Mesenchymal stem cell (in vitro differentiated cells and primary cell): ENCODE data around the gene RNU6-9.

Source experiments
- DNase-seq: peaks from one replicate; pipeline ENCODE4 v3.0.0-alpha.2; 2013
- H2AFZ ChIP-seq: one replicate; pipeline ENCODE4 v1.6.1; 2013; ENCODE audit warnings: low read depth, mild to moderate bottlenecking, control low read depth, inconsistent platforms, low read length, moderate library complexity
- H2AK5ac ChIP-seq: 2 replicates; pipeline ENCODE4 v1.6.1; 2013; ENCODE audit warnings: low read length, moderate library complexity, mild to moderate bottlenecking, inconsistent platforms; ENCODE audit not compliant: severe bottlenecking
- H2BK120ac ChIP-seq: one replicate; pipeline ENCODE4 v1.6.1; 2013; ENCODE audit warnings: low read depth, mild to moderate bottlenecking, inconsistent platforms, low read length, moderate library complexity
- H2BK12ac ChIP-seq, 2 experiments: one replicate each; pipeline ENCODE4 v1.6.1; 2013; ENCODE audit warnings: inconsistent platforms in 2 of 2, low read length in 2 of 2, mild to moderate bottlenecking in 2 of 2, moderate library complexity in 2 of 2, control low read depth in 1 of 2
- H2BK15ac ChIP-seq: one replicate; pipeline ENCODE4 v1.6.1; 2013; ENCODE audit warnings: mild to moderate bottlenecking, low read depth, inconsistent platforms; ENCODE audit not compliant: poor library complexity, severe bottlenecking
- H2BK5ac ChIP-seq: 2 replicates; pipeline ENCODE4 v1.6.1; 2013; ENCODE audit warnings: low read depth, mild to moderate bottlenecking, low read length, control low read depth, inconsistent platforms; ENCODE audit not compliant: poor library complexity, severe bottlenecking
- H3K14ac ChIP-seq, 2 experiments: one replicate each; pipeline ENCODE4 v1.6.1; 2013; ENCODE audit warnings: inconsistent platforms in 2 of 2, low read length in 2 of 2, control low read depth in 1 of 2, mild to moderate bottlenecking in 1 of 2, moderate library complexity in 1 of 2
- H3K18ac ChIP-seq, 2 experiments: one replicate each; pipeline ENCODE4 v1.6.1; 2013; ENCODE audit warnings: inconsistent platforms in 2 of 2, low read length in 2 of 2, control low read depth in 1 of 2, low read depth in 1 of 2, mild to moderate bottlenecking in 1 of 2
- H3K23ac ChIP-seq, 2 experiments: one replicate each; pipeline ENCODE4 v1.6.1; 2013; ENCODE audit warnings: inconsistent platforms in 2 of 2, low read length in 2 of 2, mild to moderate bottlenecking in 2 of 2, moderate library complexity in 2 of 2, control low read depth in 1 of 2
- H3K27ac ChIP-seq: 2 replicates; pipeline ENCODE4 v1.5.1; 2013; ENCODE audit warnings: mild to moderate bottlenecking, moderate library complexity, low read length, control low read depth, inconsistent platforms; ENCODE audit not compliant: poor library complexity, severe bottlenecking
- H3K27me3 ChIP-seq, 2 experiments: 2 replicates each; pipeline versions ENCODE4 v1.6.1 to v1.7.0; 2013; ENCODE audit warnings: low read length in 2 of 2, mild to moderate bottlenecking in 2 of 2, moderate library complexity in 2 of 2, control low read depth in 1 of 2, inconsistent platforms in 1 of 2; ENCODE audit not compliant: control insufficient read depth in 1 of 2, insufficient read depth in 1 of 2
- H3K36me3 ChIP-seq, 2 experiments: 2 replicates each; pipeline versions ENCODE4 v1.6.1 to v1.7.0; 2013; ENCODE audit warnings: low read length in 2 of 2, control low read depth in 1 of 2, inconsistent platforms in 1 of 2, low read depth in 1 of 2, mild to moderate bottlenecking in 1 of 2; ENCODE audit not compliant: insufficient read depth in 2 of 2, control insufficient read depth in 1 of 2
- H3K4ac ChIP-seq, 2 experiments: one replicate each; pipeline ENCODE4 v1.6.1; 2013; ENCODE audit warnings: inconsistent platforms in 2 of 2, low read length in 2 of 2, mild to moderate bottlenecking in 2 of 2, moderate library complexity in 2 of 2, control low read depth in 1 of 2, low read depth in 1 of 2
- H3K4me1 ChIP-seq: 2 replicates; pipeline ENCODE4 v1.6.1; 2013; ENCODE audit warnings: low read depth, low read length, control low read depth; ENCODE audit not compliant: control insufficient read depth, insufficient read depth
- H3K4me2 ChIP-seq: 2 replicates; pipeline ENCODE4 v1.6.1; 2013; ENCODE audit warnings: low read length, mild to moderate bottlenecking, inconsistent platforms; ENCODE audit not compliant: poor library complexity, severe bottlenecking
- H3K4me3 ChIP-seq, 2 experiments: 2 replicates each; pipeline versions ENCODE4 v1.5.1 to v1.7.0; 2013; ENCODE audit warnings: low read length in 2 of 2, mild to moderate bottlenecking in 2 of 2, control low read depth in 1 of 2, low read depth in 1 of 2; ENCODE audit not compliant: insufficient read depth in 1 of 2
- H3K79me1 ChIP-seq: replicated peaks from 2 replicates; pipeline ENCODE4 v1.6.1; 2013; ENCODE audit warnings: mild to moderate bottlenecking, control low read depth, low read length, inconsistent platforms; ENCODE audit not compliant: poor library complexity, severe bottlenecking
- H3K9ac ChIP-seq: 2 replicates; pipeline ENCODE4 v1.7.0; 2013; ENCODE audit warnings: mild to moderate bottlenecking, low read length, moderate library complexity
- H3K9me3 ChIP-seq: 2 replicates; pipeline ENCODE4 v1.7.0; 2013; ENCODE audit warnings: mild to moderate bottlenecking, low read length; ENCODE audit not compliant: control insufficient read depth
- H4K8ac ChIP-seq: one replicate; pipeline ENCODE4 v1.6.1; 2013; ENCODE audit warnings: inconsistent platforms, mild to moderate bottlenecking, low read length, moderate library complexity
- H4K91ac ChIP-seq: one replicate; pipeline ENCODE4 v1.6.1; 2013; ENCODE audit warnings: mild to moderate bottlenecking, low read length, inconsistent platforms
- WGBS: methylation state at CpG from one replicate; pipeline ENCODE4 v1.1.7; 2013; ENCODE audit warnings: mixed read lengths; 5-methylcytosine and 5-hydroxymethylcytosine counted together

Gene RNU6-9

GRCh38 chr19:858868-859843, 34.1 kb upstream of the RNU6-9 start, which contains the start of gene CFD:
Gene CFD, plus strand, starts transcription at chr19:859664. Its CDS starts 26 bp downstream, at chr19:859690.
- Histone ChIP-seq H3K27ac (no peak within 1 kb of the TSS), H3K18ac (no peak within 1 kb of the TSS), H3K4ac (no peak within 1 kb of the TSS), H2AK5ac (peak within 1 kb of the TSS; percentile 36), H2AFZ (no peak within 1 kb of the TSS), H2BK15ac (peak within 1 kb of the TSS; percentile 48), H3K9ac (peak within 1 kb of the TSS; percentile 78), H4K91ac (peak within 1 kb of the TSS; percentile 14), H2BK5ac (no peak within 1 kb of the TSS), H3K14ac (no peak within 1 kb of the TSS), H3K23ac (no peak within 1 kb of the TSS), H3K9me3 (no peaks in the 10 kb centered on the region), H2BK12ac (no peak within 1 kb of the TSS), H3K4me3 (peak within 1 kb of the TSS; percentile 58 to 77), H3K27me3 (no peaks in the 10 kb centered on the region), H3K4me1 (peaks cover 30% of the 10 kb centered on the region), H2BK120ac (no peak within 1 kb of the TSS), H3K4me2 (peak within 1 kb of the TSS; percentile 94), H3K36me3 (peaks cover 0 to 3% of the 10 kb centered on the region in 2 experiments), H4K8ac (no peak within 1 kb of the TSS), H3K79me1 (no peaks in the 10 kb centered on the region)
- 73% methylated on average over 16 of the region's 24 CpGs for WGBS
- DNase-seq: no peak

GRCh38 chr19:861141-861755, 32.0 kb upstream of the RNU6-9 start:
- Histone ChIP-seq H3K4me2 (no peak overlapping the region), H2BK5ac (no peak overlapping the region), H3K18ac (no peak overlapping the region), H3K4me1 (peaks cover 33% of the 10 kb centered on the region), H3K9ac (no peak overlapping the region), H2AK5ac (no peak overlapping the region), H3K27ac (no peak overlapping the region), H3K4ac (no peak overlapping the region), H2AFZ (no peak overlapping the region), H4K8ac (peak overlapping the region; percentile 19), H3K4me3 (no peak overlapping the region), H3K27me3 (no peaks in the 10 kb centered on the region), H3K79me1 (no peaks in the 10 kb centered on the region), H2BK15ac (no peak overlapping the region), H2BK12ac (peak overlapping the region in 1 of 2 experiments; percentile 58), H2BK120ac (no peak overlapping the region), H4K91ac (no peak overlapping the region), H3K36me3 (peaks cover 0 to 3% of the 10 kb centered on the region in 2 experiments), H3K23ac (peak overlapping the region in 1 of 2 experiments; percentile 17), H3K9me3 (no peaks in the 10 kb centered on the region), H3K14ac (no peak overlapping the region)
- WGBS: 42% methylated on average over 25 of the region's 35 CpGs
- DNase-seq: no peak

- Histone ChIP-seq H2BK15ac (no peak overlapping the region), H3K4me1 (peaks cover 37% of the 10 kb centered on the region), H3K4ac (no peak overlapping the region), H3K18ac (no peak overlapping the region), H3K4me2 (no peak overlapping the region), H3K14ac (no peak overlapping the region), H3K27me3 (no peaks in the 10 kb centered on the region), H4K8ac (peak overlapping the region; percentile 19), H3K4me3 (no peak overlapping the region), H3K9ac (no peak overlapping the region), H3K36me3 (peaks cover 0 to 3% of the 10 kb centered on the region in 2 experiments), H2AFZ (no peak overlapping the region), H2BK5ac (no peak overlapping the region), H3K9me3 (no peaks in the 10 kb centered on the region), H2BK120ac (no peak overlapping the region), H3K23ac (peak overlapping the region in 1 of 2 experiments; percentile 17), H3K79me1 (no peaks in the 10 kb centered on the region), H2BK12ac (peak overlapping the region in 1 of 2 experiments; percentile 58), H4K91ac (no peak overlapping the region), H2AK5ac (no peak overlapping the region), H3K27ac (no peak overlapping the region)
- peak; percentile 39 for DNase-seq
- WGBS: 6% methylated on average over 60 of the region's 60 CpGs
Observed at GRCh38 chr19:861756-862580, 31.3 kb upstream of the RNU6-9 start.
